HL-60/S4 (cell line): Measurements from ENCODE around the gene ADD1.
"Not testable (repeated sequence)": the region's sequence is repeated elsewhere in the genome, so short reads cannot be mapped to it uniquely, and the experiment has no call there.

ENCODE experiments used
- in situ Hi-C: fragments of 300-500 bp; cut with MboI; formaldehyde crosslinking; loops from 2 replicates; pipeline ENCODE4 v1.14.3; 2022; ENCODE audit warnings: low sequenced_read_pairs

The ADD1 gene

DNA sequence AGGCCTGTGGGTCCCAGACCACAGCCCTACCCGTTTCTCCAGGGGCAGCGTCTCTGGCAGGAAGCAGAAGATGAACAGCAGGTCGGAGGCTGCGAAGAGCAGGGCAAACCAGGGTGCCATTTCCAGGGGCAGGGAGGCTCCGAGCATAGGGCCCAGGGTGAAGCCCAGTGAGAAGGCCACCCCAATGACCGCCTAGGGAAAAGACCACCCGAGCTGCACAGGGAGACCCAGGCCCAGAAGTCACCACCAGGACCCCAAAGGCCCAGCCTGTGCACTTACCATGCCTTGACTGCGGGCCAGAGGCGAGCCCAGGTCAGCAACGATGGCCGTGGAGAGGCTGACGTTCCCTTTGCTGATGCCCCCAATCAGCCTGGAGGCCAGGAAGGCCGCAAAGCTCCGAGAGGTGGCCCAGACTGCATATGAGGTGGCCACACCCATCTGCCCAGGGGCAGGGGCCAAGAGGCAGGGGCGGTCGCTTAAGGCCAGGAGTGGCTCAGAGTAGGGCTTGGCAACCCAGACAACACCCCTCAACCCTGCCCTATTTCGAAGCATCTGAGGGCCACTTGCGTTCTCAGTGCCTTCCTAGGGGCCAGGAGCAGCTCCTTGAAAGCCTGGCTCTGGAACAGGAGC is 88.8 kb downstream of the ADD1 start:
- in situ Hi-C loops: loop anchor here (5.0 kb wide), 1 partner anchor 175 kb away; the partner anchor contains the start of gene TNIP2

DNA sequence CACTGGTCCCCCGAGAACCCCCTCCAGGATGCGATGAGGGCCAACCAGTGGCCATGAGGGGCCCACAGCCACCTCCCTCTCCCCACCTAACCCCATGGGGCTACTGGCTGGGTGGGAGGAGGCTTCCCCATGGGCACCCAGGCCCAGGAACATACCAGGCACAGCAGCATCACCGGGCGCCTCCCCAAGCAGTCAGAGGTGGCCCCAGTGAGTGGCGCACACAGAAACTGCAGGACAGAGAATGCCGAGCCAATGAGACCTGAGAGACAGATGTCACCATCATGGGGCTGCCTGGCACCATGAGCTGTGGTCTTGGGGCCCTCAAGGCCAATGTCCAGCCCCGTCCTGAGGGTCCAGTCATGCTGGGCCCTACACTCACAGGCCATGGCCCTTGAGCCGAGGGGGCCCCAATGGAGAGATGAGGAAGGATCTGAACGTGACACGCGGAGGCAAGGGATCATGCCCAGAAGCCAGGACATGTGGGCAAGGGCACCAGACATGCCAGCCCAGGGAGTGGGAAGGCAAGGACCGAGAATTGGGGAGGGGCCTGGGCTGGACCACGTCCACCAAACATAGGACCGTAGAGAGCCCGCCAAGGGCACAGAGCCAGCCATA is 89.4 kb downstream of the ADD1 start:
- in situ Hi-C loops: loop anchor here (5.0 kb wide), 1 partner anchor 176 kb away; the partner anchor contains the start of gene TNIP2

DNA sequence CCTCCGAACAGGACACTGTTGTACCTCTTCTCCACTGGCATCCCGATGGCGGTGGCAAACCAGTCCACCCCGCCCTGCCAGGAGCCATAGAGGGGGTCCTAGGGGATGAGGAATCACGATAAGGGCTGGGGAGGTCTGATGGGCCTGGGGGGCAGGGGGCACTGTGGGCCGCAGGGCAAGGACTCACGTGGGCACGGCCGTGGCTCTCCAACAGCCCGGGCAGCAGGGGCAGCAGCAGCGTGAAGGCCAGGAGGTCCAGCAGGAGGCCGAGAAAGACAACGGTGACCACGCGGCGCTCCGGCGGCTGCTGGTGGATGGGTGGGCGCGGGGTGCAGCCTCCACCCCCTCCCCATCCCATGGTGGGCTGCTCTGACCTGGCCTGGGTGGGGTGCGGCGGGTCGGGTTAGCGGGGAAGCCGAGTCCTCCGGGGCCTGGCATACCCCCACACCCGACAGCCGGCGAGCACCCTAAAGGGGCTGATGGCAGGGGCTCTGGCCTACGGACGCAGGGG is 90.0 kb downstream of the ADD1 start:
- in situ Hi-C loops: loop anchor here (5.0 kb wide), 1 partner anchor 176 kb away; the partner anchor contains the start of gene TNIP2

DNA sequence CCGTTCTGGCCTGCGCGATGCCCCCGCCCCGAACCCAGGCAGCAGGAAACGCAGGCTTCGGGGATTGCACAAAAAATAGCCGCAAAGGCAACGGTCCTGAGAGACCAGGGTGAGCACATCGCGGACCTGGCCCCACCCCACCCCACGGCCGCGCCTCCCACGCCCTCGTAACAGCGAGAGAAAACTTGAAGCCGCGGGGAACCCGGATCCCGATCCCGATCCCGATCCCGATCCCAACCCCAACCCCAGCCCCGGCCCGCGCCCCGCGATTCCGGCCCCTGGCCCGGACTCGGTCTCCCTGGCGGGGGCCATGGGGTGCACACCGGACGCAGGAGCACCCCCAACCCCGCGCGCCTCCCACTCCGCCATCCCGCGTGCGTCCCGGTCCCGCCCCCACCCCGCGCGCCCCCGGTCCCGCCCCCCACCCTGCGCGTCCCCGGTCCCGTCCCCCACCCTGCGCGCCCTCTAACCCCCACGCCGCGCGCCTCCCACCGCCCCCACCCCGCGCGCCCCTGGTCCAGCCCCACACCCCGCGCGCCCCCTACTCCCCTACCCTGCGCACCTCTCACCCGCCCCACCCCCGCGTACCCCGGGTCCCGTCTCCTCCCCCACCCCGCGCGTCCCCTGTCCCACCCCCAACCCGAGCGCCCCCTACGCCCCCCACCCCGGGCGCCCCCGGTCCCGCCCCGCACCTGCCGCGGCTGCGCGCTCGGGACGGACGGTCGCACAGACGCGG is 90.6 kb downstream of the ADD1 start:
- in situ Hi-C loops: loop anchor here (5.0 kb wide), 1 partner anchor 177 kb away; the partner anchor contains the start of gene TNIP2

DNA sequence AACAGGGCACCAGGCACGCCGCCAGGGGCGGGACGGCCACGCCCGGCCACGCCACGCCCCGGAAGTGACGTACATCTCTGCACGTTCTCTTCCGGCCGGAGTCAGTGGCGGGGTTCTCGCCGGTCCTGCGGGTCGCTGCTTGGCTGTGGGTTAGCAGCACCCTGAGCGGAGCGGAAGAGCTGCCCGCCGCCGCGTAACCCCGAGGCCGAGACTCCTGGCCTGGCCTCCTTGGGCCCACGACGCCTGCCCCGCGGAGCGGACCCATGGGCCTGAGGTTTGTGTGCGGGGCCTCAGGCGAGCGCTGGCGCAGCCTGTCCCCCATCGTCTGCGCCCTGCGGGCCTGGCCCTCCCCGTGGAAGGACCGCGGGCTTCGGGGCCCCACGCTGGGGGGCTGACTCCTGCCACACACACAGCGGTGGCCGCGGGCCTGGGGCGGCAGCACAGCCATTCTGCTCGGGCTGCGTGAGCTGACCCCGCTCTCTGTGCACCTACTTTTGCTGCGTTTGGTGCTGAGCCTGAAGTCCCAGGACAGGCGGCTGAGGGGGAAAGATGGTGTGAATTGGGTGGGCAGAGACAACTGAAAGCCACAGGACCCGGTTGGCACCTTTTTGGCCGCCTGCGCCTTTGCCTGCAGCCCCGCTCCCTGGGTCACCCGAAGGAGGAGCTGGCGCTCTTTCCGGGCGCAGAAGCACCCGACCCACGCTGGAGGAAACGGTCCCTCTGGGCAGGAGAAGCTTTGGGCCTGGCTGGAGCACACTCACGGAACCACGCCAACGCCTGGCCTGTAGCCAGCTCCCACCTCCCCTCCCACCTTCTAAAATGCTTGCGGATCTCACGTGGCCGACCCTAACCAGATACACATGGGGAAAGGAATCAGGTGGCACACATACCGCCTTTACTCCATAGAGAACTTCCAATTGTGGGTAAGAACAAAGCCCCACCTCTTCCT is 91.4 kb downstream of the ADD1 start:
- in situ Hi-C loops: loop anchor here (5.0 kb wide), 1 partner anchor 178 kb away; the partner anchor contains the start of gene TNIP2

DNA sequence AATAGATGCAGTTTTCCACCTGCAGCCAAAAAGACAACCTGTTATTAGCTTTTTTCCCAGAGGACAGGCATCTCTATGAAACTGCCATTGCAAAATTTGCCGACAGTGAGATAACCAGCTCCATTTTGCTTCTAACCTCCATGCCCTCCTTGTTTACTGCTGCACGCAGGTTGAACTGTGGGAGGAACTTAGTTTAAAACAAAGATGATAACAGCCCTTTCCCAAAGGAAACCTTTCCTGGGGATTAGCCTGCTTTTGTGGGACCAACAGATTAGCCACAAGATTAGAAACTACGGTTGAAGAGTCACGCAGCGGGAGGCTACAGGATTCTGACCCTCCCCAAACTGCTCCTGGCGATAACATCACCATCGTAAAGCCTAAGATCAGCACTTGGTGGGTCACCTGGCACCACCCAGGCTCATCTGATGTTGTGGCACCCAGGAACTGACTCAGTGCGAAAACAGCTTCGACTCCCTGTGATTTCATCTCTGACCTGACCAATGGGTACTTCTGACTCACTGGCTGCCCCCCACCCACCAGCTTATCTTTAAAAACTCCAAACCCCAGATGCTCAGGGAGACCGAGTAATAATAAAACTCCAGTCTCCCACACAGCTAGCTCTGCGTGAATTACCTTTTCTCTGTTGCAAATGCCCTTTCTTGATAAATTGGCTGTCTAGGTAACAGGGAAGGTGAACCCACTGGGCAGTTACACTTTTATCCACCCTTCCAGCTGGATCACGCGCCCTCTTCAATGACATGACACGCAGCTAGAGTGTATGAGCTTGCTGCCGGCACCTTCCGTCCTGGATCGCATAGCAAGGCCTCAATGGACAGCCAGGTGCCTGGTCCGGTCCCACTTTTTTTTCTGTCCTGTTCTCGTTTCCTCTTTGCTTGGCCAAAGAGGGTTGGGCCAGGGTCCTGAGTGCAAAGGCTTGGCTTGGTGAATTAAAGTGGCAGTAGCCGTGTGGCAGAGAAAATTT is 92.4 kb downstream of the ADD1 start:
- in situ Hi-C loops: no loop called here

DNA sequence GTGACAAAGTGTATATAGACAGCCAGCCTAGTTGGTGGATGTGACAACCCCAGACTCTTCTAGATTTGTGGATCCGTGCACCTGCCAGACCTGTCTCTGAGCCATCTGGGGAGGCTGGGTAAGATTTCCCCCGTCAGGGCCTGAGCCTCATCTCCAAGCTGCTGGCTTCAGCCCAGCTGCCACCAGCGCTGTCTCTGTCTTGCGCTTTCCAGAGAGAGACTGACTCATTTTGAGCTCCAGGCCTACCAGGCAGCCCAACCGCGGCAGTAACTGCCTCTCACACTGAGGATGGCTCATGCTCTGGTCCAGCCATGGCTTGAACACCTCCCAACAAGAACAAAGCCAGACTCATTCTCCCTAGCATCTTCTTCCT is 93.1 kb downstream of the ADD1 start:
- in situ Hi-C loops: no loop called here

DNA sequence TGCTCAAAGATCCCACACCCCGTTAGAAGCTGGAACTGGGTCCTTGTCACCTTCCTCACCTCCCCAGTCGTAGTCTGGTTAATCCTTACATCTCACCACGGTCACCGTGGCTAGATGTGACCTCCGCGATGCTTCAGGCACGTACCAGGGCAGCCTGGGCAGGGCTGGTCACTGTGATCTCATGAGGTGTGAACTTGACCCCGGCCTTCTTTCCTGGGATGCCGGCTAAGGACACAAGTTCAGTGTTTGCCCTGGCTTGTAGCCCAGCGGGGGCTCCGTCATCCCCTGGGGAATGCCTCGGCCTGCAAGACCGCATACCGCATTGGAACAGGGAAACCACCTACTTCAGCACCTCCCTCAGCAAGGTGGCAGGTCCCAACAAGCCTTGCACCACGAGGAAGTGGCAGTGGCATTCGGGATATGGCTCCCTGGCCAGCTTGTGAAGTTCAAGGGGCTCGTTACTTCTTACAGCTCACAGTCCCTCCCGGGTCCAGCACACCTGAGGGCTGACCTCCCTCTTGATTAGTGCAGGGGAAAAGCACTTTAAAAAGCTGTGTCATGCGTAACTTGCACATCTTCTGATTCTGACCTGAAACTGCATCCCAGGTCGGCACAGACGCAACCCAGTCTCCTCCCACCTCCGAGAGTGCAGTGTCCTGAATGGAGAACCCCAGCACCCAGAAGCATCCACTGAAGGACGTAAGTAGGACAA is 93.7 kb downstream of the ADD1 start:
- in situ Hi-C loops: no loop called here

DNA sequence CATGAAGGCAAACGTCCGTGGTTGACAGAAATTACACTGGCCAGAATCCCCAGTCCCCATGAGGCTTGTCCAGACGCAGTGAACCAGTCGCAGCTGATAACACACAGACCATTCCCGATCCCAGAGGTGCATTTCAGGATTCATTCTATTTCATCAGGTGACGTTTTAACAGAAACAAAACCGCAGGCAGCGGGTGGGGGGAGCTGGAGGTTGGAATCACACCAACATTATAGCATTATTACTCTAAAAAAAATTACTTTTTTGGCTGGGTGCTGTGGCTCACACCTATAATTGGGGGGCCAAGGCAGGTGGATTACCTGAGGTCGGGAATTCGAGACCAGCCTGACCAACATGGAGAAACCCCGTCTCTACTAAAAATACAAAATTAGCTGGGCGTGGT is 94.3 kb downstream of the ADD1 start:
- in situ Hi-C loops: no loop called here

DNA sequence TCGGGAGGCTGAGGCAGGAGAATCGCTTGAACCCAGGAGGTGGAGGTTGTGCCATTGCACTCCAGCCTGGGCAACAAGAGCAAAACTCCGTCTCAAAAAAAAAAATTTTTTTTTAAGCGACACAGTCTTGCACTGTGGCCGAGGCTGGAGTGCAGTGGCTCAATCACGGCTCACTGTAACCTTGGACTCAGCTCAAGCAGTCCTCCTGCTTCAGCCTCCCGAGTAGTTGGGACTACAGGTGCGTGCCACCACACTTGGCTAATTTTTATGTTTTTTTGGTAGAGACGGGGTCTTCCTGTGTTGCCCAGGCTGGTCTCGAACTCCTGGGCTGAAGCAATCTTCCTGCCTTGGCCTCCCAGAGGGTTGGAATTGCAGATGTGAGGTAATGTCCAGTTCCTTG is 94.8 kb downstream of the ADD1 start:
- in situ Hi-C loops: not testable (repeated sequence)

DNA sequence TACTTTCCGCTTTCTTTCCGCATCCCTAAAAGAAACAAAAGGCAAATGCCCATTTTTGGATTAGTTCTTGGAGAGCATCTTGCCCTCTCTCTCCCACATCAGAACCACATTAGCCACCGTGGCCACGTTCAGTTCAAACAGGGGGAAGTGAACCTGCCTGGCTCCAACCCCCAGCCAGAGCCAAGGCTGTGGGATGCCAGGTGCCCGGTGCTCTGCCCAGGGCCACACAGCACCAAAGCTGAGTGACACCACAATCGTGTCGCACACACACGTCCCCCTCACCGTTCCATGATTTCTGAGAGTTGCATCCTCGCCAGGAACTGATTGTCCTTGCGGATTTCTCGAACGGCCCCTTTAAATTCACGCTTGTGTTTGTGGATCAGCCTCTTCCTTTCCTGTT is 95.3 kb downstream of the ADD1 start:
- in situ Hi-C loops: no loop called here

DNA sequence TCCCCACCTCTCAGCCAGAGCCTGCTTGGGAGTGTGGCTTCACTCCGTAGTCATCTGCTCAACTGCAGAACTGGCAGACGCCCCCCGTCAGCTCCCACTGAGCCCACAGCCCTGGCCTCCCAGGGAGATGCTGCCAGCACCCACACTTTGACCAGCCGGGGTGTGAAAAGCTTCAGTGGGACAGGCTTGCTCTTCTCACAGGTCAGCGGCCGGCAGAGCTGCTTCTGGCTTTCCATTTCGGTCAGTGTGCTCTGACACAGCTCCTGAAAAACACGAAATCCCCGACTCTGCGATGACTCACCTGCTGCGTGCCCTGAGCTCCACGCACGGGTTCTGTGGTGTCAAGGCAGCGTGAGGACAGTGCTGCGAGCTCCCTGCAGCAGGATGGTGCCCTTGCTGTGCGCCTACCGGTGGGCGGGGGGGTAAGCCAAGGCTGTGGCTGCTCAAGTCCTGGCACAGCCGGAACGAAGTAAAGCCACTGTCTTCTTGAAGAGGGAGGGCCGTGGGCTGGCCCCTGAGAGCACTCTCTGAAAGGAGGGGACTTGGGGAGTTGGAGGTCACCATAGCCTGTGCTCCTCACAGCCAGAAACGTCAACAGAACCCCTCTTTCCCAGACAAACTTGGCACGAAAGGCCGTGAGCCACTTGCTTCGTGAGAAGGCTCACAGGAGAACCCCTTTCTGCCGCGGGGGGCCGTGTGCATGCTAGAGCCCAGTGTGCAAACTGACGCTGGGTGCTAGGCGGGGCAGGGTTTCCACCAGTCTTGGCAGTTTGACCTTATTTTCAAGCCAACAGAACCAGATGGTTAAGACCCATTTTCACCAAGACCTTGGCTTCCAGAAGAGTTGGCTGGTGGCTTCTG is 96.0 kb downstream of the ADD1 start:
- in situ Hi-C loops: no loop called here

DNA sequence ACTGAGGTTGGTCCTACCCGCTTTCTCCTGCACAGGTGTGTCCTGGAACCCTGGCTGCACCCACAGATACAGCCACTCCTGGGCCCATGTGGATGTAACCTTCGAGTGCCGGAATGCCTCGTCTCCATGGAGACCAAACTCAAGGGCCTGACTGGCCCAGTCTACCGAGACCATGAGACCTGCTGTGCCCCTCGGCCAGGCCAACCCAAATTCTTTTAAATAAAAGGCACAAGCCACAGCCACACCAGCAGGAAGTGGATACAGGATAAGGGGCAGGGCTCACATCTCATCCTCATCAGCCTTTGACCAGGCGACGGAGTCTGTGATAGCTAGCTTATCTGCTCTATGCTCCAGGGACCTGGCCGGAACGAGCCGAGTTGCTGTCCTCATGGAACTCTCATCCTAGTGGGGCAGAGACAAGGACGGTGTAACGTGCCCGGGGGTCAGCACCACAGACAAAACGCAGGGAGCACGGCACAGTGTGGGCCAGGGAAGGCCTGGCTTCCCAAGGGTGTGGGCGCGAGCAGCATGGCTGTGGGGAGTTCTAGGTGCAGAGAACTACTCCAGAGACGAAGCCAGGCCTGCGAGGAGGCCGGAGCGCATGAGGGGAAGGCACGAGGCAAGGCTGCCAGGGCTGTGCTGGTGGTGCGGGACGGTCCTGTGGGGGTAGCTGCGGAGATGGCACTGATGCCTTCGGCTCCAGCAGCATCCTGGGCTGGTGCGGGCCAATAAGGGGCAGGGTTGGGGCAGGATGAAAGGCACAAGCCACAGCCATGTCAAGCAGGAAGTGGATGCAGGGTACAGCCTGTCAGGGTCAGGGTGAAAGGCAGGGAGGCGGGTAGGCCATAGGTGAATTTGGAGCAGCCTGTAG is 96.9 kb downstream of the ADD1 start:
- in situ Hi-C loops: no loop called here

DNA sequence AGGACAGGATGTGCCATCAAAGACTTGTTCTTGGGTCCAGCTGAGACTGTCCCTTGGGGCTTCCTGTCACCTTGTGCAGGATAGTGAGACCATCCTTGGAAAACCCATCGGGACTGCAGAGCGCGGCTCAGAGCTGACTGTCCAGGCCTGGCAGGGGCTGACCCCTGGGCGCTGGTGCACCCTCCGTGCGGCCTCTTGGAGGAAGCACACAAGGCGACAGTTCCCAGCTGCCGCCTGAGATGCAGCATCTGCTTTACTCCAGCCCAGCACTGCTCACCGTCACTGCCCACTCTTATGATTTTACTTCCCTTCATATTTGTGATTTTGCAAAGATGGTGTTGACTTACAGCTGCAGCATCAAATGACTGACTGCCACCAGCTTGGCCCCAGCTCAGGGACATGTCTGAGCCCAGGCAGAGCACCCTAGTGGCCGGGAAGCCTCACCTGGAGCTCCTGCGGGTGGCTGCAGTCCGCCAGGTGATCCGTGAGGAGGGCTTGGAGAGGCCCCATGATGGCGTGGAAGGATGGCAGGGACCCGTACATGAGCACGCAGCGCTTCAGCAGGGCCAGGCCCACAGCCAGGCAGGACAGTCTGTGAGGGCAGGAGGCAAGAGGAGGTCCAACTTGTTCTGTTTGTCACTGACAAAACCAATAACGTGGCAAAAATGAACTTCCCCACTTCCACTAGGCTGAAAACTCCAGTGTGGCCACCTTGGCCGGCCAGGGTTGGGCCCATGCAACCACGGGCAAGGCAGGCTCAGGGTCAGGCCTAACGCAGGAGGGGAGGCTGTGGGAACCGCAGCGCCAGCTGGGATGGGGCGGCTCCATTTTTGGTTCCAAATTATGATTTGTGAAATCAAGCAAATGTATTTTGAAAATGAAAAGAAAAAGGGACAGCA is 97.7 kb downstream of the ADD1 start:
- in situ Hi-C loops: no loop called here

DNA sequence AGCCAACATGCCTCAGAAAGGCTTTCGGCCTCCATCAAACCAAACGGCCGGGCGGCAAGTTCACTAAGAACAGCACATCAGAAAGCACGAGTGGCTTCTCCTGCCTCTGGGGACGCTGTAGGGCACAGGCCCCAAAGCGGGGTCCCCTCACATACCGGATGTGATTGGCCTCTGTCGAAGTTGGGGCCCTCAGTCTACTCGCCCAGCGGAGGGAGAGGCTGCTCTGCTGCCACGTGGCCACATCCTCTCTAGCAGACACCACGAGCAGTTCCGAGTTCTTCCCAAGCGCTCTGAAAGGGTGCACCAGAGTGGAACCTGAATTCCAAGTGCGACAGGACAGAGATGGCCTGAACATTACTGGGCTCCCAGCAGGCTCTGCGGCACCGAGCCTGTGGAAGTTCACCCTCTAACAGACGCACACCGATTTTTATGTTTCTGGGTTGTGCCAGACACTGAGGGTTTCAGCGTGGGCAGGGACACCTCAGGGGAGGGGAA is 98.4 kb downstream of the ADD1 start:
- in situ Hi-C loops: no loop called here
